ENCODE results near the gene IRX2.

GRCh38 chr5:2714805-2715204 lies 36.7 kb downstream of the IRX2 start:
- no peak for TF ChIP-seq EZH2 (IDR thresholded peaks at IDR 0.05; ENCODE audit: low read length, missing control alignments)
- TF ChIP-seq CTCF (conservative IDR thresholded peaks at IDR 0.05 in 1 of 2, IDR thresholded peaks at IDR 0.05 in 1 of 2; ENCODE audit: low read depth in 1 of 2, low read length in 2 of 2): no peak

Data from fibroblast of lung (primary cell).